Loucy (cell line): ENCODE results near the gene ZBTB48.

Experiments
- CTCF ChIP-seq: fragments of 200-600 bp; sonication (generic); conservative IDR thresholded peaks from 2 replicates; pipeline ENCODE4 v1.5.1; 2014; ENCODE audit warnings: mild to moderate bottlenecking, antibody characterized with exemption, low read length
- EZH2phosphoT487 ChIP-seq: fragments of 200-600 bp; IDR thresholded peaks from 2 replicates; pipeline ENCODE4 v1.6.1; 2018; ENCODE audit warnings: antibody characterized with exemption, mild to moderate bottlenecking, moderate library complexity, borderline replicate concordance

GRCh38 chr1:6602669-6603237, 23.0 kb downstream of the ZBTB48 start, which contains the start of gene KLHL21:
- TF ChIP-seq CTCF = no peak
- no peak for TF ChIP-seq EZH2phosphoT487
